ENCODE results near the gene STK11. TPM values are rescaled to one million over a fixed set of nuclear protein-coding genes. Genes with fewer than 3 reads are reported as not detected.

Gene STK11
- total and polyA plus RNA-seq, 12 donors: 37.8 to 148 (median 93.7) TPM

DNA sequence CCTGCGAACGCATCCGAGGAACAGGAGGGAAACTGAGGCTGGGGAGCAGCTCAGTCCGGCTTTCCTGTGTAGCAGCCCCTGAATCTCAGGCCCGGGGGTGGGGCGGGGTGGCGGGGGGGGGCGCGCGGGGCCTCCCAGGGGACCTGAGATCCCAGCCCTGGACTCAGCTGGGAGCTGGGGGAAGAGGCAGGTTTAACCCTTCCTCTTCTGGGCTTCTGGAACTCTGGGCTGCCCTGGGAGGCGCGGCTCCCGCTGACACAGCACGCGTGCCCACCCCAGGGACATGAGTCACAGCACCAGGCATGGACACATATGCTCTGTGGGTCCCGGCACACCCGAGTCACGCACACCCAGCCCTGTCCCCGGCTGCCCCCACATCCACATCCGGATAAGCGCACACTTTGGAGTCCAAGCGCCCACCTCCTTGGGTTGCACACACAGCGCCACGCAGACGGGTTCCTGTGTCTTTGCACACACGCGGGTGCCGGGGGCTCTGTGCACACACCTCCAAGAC lies 60.1 kb downstream of the STK11 start:
- WGBS, 4 donors: 0 to 15% (median 4%) methylated on average over 2 to 28 of the region's 28 CpGs
- no peaks in the 10 kb centered on the region for H3K27me3 ChIP-seq
- H3K36me3 ChIP-seq (replicated peaks in 1 of 2): peaks cover 0 to 2% of the 10 kb centered on the region in 2 donors
- peak overlapping the region in 4 of 5 donors; percentile 71 to 100 (median 86) for H3K27ac ChIP-seq
- intact Hi-C loops (cut with DNase I): loop anchor here in 1 of 2 donors (2.0 kb wide), 1 partner anchor 21 kb away; no protein-coding TSS in a partner anchor
- H3K4me3 ChIP-seq: peak overlapping the region in 2 of 4 donors; percentile 23 to 70
- TF ChIP-seq, protein P1, sequence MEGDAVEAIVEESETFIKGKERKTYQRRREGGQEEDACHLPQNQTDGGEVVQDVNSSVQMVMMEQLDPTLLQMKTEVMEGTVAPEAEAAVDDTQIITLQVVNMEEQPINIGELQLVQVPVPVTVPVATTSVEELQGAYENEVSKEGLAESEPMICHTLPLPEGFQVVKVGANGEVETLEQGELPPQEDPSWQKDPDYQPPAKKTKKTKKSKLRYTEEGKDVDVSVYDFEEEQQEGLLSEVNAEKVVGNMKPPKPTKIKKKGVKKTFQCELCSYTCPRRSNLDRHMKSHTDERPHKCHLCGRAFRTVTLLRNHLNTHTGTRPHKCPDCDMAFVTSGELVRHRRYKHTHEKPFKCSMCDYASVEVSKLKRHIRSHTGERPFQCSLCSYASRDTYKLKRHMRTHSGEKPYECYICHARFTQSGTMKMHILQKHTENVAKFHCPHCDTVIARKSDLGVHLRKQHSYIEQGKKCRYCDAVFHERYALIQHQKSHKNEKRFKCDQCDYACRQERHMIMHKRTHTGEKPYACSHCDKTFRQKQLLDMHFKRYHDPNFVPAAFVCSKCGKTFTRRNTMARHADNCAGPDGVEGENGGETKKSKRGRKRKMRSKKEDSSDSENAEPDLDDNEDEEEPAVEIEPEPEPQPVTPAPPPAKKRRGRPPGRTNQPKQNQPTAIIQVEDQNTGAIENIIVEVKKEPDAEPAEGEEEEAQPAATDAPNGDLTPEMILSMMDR (IDR thresholded peaks at IDR 0.05): no peak
- no peak for TF ChIP-seq POLR2A (IDR thresholded peaks at IDR 0.05)
- peaks cover 57 to 65% of the 10 kb centered on the region in 2 donors for H3K4me1 ChIP-seq (replicated peaks in 1 of 2)
- no peaks in the 10 kb centered on the region for H3K9me3 ChIP-seq (replicated peaks in 1 of 3)
- peak; percentile 62 to 89 (median 76) for DNase-seq

DNA sequence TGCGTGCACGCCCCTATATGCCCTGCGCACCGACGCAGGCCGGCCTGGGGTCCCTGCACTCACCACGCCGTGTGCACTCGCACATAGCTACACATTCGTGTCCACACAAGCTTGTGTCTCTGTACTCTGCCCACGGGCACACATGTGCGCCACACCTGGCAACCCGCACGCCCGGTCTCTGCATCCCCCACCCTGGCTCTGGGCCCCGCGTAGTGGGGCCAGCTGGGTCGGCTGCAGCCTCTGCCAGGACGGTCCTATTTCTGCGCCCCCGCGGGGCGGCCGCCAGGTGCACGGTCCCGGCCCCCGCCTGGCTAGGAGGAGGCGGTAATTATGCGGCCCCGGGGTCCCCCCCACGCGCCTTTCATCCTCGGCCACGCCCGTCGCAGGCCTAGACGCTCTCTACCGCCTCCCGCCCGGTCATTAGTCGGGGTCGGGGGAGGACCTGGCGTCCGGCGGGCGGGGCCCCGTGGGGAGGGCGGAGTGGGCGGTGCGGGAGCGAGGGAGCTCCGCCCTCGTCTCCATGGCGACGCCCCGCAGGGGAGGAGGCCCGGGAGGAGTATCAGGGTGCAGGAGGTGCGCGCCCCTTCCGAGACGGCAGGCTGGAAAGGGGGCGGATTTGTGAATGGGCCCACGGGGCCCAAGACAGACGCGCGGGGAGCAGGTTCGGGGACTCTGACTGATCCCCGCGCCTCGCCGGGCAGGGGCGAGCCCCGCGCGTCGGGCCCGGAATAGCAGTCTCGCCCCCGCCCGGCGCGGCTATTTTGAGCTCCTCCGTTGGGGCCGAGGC lies 60.7 kb downstream of the STK11 start:
- WGBS, 4 donors: 1 to 50% (median 2%) methylated on average over 2 to 84 of the region's 84 CpGs; no CpG with 5 or more reads in 1 of the 4 donors
- no peak for TF ChIP-seq POLR2A (IDR thresholded peaks at IDR 0.05)
- TF ChIP-seq, protein P1 (IDR thresholded peaks at IDR 0.05): peak in 1 of 6 experiments; percentile 13
- Histone ChIP-seq H3K4me3 (peak overlapping the region in 2 of 4 donors; percentile 23 to 70), H3K9me3 (replicated peaks in 1 of 3) (no peaks in the 10 kb centered on the region), H3K4me1 (replicated peaks in 1 of 2) (peaks cover 60 to 68% of the 10 kb centered on the region in 2 donors), H3K36me3 (replicated peaks in 1 of 2) (peaks cover 0 to 8% of the 10 kb centered on the region in 2 donors), H3K27me3 (no peaks in the 10 kb centered on the region), H3K27ac (peak overlapping the region; percentile 19 to 100 (median 83))
- DNase-seq: peak; percentile 85 to 91 (median 87)
- intact Hi-C loops (cut with DNase I): loop anchor here in 1 of 2 donors (2.0 kb wide), 1 partner anchor 22 kb away; no protein-coding TSS in a partner anchor

DNA sequence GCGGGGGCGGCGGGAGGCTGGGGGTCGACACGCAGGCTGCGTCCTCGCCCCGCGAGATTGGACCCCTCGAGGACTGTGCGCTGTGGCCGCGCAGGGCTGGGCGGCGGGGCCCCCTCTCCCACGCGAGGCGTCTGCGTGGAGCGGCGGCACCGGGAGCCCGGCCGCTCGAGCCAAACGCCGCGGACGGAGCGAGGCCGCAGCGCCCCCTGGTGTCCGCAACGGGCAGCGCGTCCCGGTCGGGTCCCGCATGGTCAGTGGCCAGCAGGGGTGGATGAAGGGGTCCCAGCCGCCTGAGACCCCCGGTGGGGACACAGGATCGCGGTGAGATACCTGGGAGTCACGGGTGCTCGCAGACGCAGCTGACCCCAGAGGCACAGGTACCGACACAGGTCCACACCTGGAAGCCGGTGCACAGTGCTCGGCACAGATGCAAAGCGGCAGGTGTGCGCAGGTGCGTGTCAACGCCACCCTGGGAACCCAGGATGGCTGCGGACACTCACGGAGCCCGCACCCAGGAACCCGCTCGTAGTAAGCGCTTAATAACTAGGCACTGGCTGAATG lies 61.4 kb downstream of the STK11 start:
- WGBS, 4 donors: 2 to 7% (median 2%) methylated on average over 10 to 59 of the region's 59 CpGs
- Histone ChIP-seq H3K9me3 (replicated peaks in 1 of 3) (no peaks in the 10 kb centered on the region), H3K36me3 (replicated peaks in 1 of 2) (peaks cover 0 to 15% of the 10 kb centered on the region in 2 donors), H3K4me3 (peak overlapping the region in 2 of 4 donors; percentile 23 to 70), H3K4me1 (replicated peaks in 1 of 2) (peaks cover 59 to 68% of the 10 kb centered on the region in 2 donors), H3K27me3 (no peaks in the 10 kb centered on the region), H3K27ac (peak overlapping the region in 4 of 5 donors; percentile 71 to 100 (median 86))
- DNase-seq: peak; percentile 58 to 88 (median 77)
- TF ChIP-seq, protein P1 (IDR thresholded peaks at IDR 0.05): peak; percentile 76 to 99 (median 94)
- TF ChIP-seq POLR2A (IDR thresholded peaks at IDR 0.05): no peak
- intact Hi-C loops (cut with DNase I): loop anchor here in 1 of 2 donors (2.0 kb wide), 1 partner anchor 22 kb away; no protein-coding TSS in a partner anchor
